GM18873 (cell line): Measurements from ENCODE around the gene LRP1B.
"Not testable (repeated sequence)": the region's sequence is repeated elsewhere in the genome, so short reads cannot be mapped to it uniquely, and the experiment has no call there.

ENCODE experiments used
- ATAC-seq: cut with Tn5 transposase; IDR thresholded peaks from one replicate; pipeline ENCODE4 v1.9.1; 2021; ENCODE audit warnings: mild to moderate bottlenecking, moderate library complexity, moderate number of reproducible peaks; ENCODE audit not compliant: unreplicated experiment, low FRiP score

The LRP1B gene

DNA sequence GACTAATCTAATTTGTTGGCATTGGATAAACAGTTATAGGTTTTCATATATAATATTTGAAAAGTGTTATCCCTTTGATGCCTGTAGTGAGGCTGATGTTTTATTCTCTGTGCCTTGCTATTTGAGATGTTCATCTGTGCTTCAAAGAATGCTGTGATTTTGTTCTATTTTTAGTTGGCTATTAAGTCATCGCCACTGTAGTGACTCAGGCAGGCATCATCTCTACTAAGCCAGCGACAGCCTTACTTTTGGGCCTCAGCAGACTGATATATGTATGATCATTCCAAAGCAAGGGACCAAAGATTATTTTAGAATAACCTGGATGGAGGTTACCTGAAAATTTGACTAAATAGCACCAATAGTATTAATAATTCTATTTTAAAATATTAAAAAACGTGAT lies 1676.1 kb downstream of the LRP1B start:
- no peak for ATAC-seq

DNA sequence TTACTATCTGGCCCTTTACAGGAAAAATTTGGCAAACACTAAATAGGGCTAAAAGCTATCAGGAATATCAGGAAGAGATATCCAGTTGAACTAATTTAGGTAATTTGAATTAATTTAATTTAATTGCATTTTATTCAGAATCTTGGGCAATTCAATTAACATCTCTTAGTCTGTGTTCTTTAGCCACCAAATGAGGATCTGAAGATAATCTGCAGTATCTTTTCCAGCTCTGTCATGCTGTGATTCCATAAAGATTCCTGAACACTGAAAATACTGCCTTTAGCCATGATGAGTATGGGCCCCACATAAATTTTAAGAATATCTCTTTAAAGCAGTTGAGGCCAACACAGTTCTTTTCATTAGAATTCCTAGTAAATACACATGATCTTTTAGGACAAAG lies 1679.5 kb downstream of the LRP1B start:
- no peak for ATAC-seq

DNA sequence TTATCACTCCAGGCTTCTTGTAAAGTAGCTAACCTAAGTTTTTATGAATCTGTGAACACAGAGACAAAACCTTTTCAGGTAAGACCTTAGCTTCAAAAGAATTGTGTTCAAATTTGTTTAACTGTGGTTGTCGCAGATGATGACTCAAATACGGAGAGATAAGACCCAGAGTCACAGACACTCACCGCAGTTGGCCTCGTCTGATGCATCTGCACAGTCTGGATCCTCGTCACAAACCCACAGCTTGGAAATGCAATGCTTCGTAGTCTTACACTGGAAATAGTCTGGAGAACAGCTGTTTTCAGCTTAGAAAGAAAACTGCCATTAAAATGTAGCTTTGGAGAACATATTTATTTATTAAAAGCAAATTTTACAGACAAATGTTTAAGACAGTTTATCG lies 1688.5 kb downstream of the LRP1B start:
- ATAC-seq = no peak

DNA sequence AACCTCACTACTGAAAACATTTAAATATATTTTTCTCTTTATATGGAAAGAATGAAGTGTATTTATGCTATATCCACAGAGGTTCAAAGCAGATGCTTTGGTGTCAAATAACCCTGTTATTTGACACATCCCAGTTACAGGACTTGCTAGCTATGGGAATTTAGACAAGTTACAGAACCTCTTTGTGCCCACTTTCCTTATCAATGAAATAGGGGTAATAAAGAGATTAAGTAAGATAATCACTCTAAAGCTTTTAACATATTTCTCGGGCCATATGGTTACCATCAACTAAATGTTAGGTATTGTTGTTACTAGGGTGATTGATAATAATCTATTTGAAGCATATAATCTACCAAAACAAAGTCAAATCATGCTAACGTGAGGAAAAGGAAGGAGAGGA lies 1690.0 kb downstream of the LRP1B start:
- no peak for ATAC-seq

DNA sequence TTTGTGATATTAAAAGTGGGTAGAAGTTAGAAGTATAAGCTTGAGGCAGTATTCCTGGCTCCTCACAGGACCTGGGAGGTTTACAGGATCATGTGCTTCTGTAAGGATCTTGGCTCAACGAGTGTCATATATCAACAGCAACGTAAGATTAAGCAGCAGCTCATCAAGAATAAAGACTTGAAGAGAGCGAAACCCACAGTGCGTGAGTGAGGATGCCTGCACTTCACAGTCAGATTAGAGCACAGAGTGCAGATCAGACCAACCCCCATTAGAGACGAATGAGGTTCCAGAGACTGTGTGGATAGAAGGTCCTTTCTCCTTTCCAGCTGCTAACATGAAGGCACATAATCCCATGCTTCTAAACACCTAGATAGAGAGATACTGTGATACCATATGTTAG lies 1693.9 kb downstream of the LRP1B start:
- ATAC-seq = no peak

DNA sequence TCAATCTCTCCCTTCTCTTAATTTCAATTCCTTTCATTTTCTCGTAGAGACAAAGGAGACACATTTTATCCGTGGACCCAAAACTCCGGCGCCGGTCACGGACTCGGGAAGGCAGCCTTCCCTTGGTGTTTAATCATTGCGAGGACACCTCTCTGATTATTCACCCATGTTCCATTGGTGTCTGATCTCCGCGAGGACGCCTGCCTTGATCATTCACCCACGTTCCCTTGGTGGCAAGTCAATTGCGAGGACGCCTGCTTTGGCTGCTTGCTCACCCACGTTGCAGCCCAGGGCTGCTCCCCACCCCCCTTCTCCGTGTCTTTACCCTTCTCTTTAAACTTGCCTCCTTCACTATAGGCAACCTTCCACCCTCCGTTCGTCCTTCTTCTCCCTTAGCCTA lies 1703.8 kb downstream of the LRP1B start:
- ATAC-seq = not testable (repeated sequence)

DNA sequence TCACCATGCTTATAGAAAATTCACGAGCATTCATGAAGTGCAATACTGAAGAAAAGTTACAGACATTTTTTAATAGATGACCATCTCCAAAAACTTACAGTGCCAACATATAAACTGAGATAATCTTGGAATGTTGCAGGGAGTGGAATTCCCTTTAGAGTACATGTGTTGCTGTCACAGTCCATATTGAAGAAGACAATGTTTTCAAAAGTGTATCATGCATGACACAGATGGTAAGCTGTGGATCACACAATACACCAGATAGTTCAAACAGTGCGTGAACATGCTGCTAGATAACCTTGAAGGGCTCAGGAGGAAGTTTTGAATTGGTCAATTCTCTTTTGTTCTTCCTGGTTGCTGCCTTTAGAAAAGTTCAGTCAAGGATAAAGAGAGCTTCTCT lies 1706.3 kb downstream of the LRP1B start:
- no peak for ATAC-seq

DNA sequence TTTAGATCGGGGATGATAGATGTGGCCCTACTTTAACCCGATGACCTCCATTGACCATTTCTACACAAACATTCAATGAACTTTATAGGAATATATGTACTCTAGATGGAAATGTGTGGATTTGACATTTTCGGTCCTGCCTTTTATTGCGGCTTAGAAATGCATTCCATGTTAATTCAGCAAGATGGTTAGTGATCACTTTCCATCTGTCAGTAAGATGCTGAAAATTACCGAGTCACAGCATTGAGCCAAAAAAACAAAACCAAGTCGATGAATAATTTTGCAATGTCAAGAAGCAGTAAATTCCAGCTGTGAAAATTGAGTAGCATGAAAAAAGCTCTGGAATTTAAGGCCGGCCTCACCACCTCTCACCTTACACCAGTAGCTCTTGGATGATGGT lies 1708.1 kb downstream of the LRP1B start:
- ATAC-seq = no peak

DNA sequence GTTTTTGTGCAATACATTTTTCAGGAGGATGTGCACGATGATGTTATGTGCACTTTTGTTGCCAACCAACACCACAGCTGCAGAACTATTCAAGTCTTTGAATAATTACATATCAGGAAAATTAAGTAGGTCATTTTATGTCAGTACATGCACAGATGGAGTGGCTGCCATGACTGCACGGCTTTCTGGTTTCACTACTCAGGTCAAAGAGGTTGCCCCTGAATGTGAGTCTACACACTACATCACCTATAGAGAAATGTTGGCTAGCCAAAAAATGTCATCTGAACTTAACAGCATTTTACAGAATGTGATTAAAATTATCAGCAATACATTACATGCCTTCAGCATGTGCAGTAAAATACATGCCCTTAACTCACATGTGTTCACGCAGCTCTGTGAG lies 1713.3 kb downstream of the LRP1B start:
- ATAC-seq = no peak

DNA sequence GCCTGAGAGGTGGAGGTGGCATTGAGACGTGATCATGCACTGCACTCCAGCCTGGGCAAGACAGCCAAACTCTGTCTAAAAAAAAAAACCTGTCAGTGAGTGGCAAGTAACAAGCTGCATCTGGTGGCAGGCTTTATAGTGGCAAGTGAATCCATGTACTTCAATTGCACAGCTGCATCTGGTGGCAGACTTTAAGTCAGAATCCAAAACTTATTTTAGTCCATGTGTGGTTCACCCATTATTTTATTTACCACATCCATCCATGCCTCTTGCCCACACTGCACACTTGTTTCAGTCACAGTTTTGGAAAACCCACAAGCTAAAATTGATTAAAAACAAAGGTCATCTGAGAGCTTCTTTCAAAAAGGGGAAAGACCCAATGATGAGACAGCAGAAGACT lies 1714.2 kb downstream of the LRP1B start:
- no peak for ATAC-seq

DNA sequence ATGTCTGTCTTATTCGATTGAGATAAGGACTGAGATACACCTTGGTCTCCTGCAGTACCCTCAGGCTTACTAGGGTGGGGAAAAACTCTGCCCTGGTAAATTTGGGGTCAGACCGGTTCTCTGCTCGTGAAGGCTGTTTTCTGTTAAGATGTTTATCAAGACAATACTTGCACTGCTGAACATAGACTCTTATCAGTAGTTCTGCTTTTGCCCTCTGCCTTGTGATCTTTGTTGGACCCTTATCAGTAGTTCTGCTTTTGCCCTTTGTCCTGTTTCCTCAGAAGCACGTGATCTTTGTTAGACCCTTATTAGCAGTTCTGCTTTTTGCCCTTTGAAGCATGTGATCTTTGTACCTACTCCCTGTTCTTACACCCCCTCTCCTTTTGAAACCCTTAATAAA lies 1715.8 kb downstream of the LRP1B start:
- not testable (repeated sequence) for ATAC-seq

DNA sequence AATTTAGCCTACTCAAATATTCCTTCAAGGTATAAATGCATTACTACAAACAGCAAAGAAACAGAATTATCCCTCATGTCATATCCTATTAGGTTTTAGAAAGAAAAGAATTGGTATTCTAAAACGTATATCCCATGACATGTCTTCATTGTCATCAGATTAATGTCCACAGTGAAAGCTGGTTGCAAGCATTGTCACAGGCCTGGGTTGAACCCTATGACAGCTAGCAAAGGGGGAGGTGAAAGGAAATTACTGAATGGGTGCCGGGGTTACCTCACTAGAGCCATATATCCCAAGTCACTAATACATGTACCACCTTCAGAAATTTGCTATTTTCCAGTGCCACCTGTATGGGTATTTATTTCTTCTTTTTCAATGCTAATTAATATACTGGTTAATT lies 1720.1 kb downstream of the LRP1B start:
- ATAC-seq = no peak

DNA sequence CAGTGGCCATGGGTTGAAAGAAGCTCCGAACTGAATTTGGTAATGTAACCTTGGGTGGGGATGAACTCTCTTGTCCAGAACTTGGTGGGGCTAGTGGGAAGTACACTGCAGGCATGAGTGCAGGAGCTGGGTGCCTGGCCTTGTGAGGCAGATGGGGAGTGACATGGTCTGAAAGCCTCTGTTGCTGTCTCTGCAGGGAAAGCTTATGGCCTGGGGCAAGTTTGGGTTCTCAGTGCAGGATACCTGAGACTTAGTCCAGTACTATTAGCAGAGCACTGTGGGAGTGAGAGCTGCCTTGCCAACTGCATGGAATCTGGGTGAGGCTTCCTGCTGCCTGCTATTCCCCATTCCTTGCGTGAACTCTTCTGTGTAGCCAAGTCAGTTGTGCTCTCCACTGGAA lies 1729.8 kb downstream of the LRP1B start:
- no peak for ATAC-seq

DNA sequence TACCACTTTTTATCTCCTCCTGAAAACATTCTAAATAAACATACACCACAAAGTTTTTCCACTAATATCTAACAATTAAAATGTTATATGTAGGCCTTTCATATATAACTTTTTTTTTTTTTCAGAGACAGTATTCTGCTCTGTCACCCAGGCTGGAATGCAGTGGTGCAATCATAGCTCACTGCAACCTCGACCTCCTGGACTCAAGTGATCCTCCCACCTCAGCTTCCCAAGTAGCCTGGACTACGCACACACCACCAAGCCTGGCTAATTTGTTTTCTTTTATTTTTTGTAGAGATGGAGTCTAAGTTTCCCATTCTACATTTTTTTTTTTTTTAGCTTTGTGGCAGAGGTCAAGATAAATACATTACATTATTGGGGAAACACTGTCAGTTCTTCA lies 1738.0 kb downstream of the LRP1B start:
- ATAC-seq = no peak

DNA sequence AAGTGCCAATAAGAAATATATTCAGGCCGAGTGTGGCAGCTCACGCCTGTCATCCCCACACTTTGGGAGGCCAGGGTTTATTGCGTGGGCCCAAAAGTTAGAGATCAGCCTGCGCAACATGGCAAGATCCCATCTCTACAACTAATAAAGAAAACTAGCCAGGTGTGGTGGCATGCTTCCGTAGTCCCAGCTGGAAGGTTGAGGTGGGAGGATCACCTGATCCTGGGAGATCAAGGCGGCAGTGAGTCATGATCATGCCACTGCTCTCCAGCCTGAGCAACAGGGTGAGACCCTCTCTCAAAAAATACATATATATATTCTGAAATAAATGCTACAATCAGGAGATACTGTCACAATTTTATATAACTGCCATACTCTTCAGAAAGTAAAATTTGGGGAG lies 1745.9 kb downstream of the LRP1B start:
- no peak for ATAC-seq

DNA sequence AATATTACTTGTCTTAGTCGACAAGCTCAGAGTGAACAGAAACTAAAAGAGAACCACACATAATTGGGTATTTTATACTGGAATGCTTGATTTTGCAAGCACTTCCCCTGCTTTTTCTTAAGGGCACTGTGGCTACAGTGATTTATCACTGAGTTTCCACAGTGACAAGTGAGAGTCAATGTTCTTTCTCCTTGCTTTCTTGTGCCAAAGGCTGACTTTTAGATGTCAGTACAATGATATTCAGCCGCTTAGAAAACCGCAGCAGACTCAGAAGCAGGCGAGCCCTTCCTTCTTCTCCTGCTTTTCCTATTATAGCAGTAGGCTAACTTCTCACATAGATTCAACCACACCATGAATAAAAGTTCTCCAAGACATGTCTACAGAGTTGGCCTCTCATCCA lies 1747.0 kb downstream of the LRP1B start:
- no peak for ATAC-seq

DNA sequence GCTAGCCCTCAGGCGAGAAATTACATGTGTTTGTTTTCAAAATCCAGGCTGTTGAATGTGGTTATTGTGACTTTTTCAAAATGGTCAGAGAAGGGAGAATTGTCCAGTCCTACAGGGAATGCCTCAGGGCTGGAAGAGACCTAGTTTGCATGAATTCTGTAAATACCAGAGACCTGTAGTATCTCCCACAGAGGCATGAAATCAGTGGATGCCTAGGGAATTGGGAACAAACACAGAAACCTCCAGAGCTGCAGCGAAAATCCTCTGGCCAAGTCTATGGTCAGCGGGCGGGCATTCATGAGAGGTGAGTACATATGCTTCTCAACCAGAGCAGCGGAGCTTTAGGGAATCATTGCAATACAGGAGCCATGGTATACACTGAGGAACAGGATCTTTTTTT lies 1754.1 kb downstream of the LRP1B start:
- no peak for ATAC-seq

DNA sequence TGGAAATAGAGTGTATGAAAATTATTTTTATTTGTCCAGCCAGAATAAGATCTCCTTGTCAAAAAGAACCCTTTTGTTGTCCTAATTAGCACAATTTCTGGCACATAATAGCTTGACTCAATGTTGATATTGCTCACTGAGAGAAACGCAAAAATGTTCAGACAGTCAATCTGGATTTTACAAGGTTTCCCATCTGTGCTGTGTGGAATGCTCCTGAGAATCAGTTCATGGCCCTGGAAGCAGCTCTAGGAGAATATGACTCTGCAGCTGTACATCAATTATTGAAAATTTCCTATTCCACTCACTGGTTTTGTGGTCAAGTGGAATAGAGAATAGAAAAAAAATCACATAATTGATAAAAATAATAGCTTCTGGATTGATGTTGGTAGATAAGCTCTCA lies 1767.7 kb downstream of the LRP1B start:
- no peak for ATAC-seq

DNA sequence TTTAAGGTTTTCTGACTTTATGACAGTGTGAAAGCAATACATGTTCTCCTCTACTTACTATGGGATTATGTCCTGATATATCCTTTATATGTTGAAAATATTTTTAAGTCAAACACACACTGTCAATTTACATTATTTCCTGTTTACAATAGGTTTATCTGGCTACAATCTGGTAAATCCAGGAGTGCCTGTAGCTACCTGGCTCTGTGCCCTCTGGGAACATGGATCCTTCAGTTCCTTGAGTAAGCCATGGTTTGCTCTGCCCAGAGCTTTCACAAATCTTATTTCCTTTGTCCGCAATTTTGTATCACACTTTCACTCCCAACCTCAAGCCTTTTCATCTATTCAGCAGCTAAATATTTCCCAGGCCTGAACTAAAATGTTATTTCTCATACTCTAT lies 1768.5 kb downstream of the LRP1B start:
- no peak for ATAC-seq

DNA sequence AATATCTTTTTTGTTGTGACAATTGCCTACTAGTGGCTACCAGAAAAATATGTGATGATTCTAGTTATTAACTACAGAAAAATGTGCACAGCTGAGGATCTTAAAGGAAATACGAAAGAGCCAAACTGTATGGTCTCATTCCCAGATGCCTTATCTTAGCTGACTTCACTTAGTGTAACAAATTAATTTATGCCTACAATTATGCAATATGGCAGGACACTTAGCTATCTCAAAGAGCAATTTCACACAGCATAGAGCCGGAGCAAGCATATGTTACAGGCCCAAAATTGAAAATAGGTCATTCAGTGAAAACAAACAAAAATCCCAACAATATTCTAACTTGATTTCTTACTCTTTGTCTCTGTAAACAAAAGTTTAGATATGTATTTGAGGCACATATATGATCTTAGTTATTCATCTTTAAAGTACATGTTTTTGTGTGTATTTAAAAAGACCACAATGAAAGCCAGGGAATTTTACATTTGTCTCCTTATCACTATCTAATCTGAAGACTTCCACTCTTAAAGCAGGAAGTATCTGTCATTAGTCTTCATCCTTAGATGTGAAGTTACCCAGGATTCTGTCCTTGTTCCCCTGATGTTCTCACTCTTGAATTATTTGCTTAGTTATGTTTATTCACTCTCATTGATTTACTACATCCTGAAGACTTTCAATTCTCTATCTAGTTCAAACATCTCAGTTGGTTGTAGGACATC lies 1771.6 kb downstream of the LRP1B start:
- ATAC-seq = no peak

DNA sequence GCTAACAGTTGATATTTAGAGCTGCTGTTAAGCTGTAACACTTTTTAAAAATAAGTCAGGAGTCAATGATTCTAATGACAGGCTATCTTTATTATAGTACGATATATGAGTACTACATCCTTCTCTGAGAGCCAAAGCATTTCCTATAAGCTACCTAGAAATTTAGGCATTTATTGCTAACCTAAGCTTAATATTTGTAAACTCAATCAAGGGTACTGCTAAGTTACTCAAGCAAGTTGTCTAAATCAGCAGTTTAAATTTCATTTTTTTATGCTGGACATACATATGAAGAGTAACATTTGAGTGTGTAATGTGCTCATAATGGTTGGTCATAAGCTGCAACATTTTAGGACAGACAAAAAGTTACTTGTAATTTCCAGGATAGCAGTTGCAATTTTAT lies 1774.1 kb downstream of the LRP1B start:
- ATAC-seq = no peak

DNA sequence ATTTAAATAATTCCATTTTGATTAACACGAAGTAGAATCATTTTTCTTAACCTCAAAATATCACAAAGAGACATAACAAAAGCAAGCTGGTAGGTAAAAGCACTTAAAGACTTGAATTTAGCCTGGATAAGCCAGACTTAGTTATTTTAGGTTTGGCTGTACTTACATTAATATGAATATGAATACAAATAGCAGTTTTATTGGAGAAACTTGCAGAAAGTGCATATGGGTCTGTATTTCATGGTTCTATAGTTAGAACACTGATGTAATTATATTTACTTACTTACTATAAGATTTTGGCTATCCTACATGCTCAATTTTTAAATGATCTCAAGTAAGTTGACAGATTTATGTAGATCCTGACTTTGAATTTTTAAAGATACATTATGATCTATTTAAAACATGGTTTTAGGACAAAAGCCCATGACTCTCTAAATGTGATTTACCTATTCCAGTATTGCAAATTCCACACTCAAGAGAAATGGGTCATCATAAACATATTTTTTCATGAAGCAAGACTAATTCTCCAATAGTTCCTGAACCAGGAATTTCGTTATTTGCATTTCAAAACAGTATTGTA lies 1775.2 kb downstream of the LRP1B start:
- no peak for ATAC-seq

DNA sequence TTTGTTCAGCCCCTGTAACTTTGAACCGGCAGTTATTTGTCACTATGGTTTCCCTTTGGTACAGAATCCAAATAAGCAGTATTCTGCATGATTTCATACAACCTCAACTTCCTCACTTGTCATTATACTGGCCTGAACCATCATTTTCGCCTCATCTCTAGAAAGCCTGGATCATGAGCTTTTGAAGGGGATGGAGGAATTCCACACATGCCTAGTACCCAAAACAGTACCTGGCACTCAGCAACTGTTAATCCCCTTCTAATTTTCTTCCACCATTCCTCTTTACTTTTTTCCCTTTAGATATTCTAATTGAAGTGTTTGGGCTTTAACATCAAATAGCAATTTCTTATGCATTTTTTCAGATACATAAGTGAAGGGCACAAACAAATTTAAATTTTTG lies 1776.3 kb downstream of the LRP1B start:
- no peak for ATAC-seq
